WTC11 (cell line): ENCODE measurements around the gene NOD1. TPM values are rescaled to one million over a fixed set of nuclear protein-coding genes. Genes with fewer than 3 reads are reported as not detected.

Experiments used
- ATAC-seq: fragments of 200-7000 bp; cut with Tn5 transposase; 2 replicates; pipeline ENCODE4 v1.10.0; 2021; ENCODE audit warnings: mild to moderate bottlenecking, moderate library complexity
- CTCF ChIA-PET: fragments of 300-600 bp; sonication (Branson Sonifier 250); formaldehyde crosslinking; loops from one replicate; lab custom pipeline; 2021; ENCODE audit warnings: antibody characterized with exemption; lab: Charles Lee
- POLR2A ChIA-PET: fragments of 350-600 bp; sonication (Branson Sonifier 250); formaldehyde crosslinking; loops from one replicate; lab custom pipeline; 2021; ENCODE audit warnings: antibody characterized with exemption; lab: Charles Lee
- DNase-seq: peaks from one replicate; pipeline ENCODE4 v3.0.0; 2021; ENCODE audit warnings: low spot score
- H3K27ac Mint-ChIP-seq: 2 replicates; pipeline ENCODE4 v1.8.0; 2021; ENCODE audit warnings: mixed read lengths
- H3K27me3 Mint-ChIP-seq: 2 replicates; pipeline ENCODE4 v1.8.0; 2021; ENCODE audit warnings: low read depth, mild to moderate bottlenecking, moderate library complexity, mixed read lengths
- H3K36me3 Mint-ChIP-seq: 2 replicates; pipeline ENCODE4 v1.8.0; 2021; ENCODE audit warnings: mixed read lengths
- H3K4me1 Mint-ChIP-seq: 2 replicates; pipeline ENCODE4 v1.8.0; 2022; ENCODE audit warnings: mixed read lengths
- H3K4me3 Mint-ChIP-seq: 2 replicates; pipeline ENCODE4 v1.8.0; 2021; ENCODE audit warnings: mild to moderate bottlenecking, moderate library complexity, mixed read lengths
- H3K9me3 Mint-ChIP-seq: 2 replicates; pipeline ENCODE4 v1.8.0; 2021; ENCODE audit warnings: mixed read lengths
- ESRRA ChIP-seq: sonication (generic); formaldehyde crosslinking; IDR thresholded peaks from 2 replicates; pipeline ENCODE4 v1.8.1; 2022; ENCODE audit warnings: mild to moderate bottlenecking, missing genetic modification reagents, borderline replicate concordance
- FOXJ3 ChIP-seq: sonication (generic); formaldehyde crosslinking; IDR thresholded peaks from 2 replicates; pipeline ENCODE4 v1.9.0; 2021; ENCODE audit warnings: missing genetic modification reagents, mild to moderate bottlenecking, borderline replicate concordance
- NFE2L1 ChIP-seq: sonication (generic); formaldehyde crosslinking; IDR thresholded peaks from 2 replicates; pipeline ENCODE4 v1.8.1; 2023; ENCODE audit warnings: missing genetic modification reagents
- NR1H2 ChIP-seq: sonication (generic); formaldehyde crosslinking; IDR thresholded peaks from 2 replicates; pipeline ENCODE4 v1.9.0; 2021; ENCODE audit warnings: mild to moderate bottlenecking, moderate library complexity, missing genetic modification reagents
- NR3C1 ChIP-seq: sonication (generic); formaldehyde crosslinking; conservative IDR thresholded peaks from 2 replicates; pipeline ENCODE4 v1.8.1; 2023; ENCODE audit warnings: low read depth, mild to moderate bottlenecking, missing genetic modification reagents
- OVOL2 ChIP-seq: fragments of 250-450 bp; sonication (Bioruptor Pico); IDR thresholded peaks from 2 replicates; pipeline ENCODE4 v1.9.0; 2021; ENCODE audit warnings: mild to moderate bottlenecking, borderline replicate concordance
- RORB ChIP-seq: fragments of 250-450 bp; sonication (Bioruptor Pico); IDR thresholded peaks from 2 replicates; pipeline ENCODE4 v1.9.0; 2021; ENCODE audit warnings: mild to moderate bottlenecking
- SMAD4 ChIP-seq: sonication (generic); formaldehyde crosslinking; IDR thresholded peaks from 2 replicates; pipeline ENCODE4 v1.8.0; 2022; ENCODE audit warnings: mild to moderate bottlenecking, missing genetic modification reagents
- TEAD1 ChIP-seq: sonication (generic); formaldehyde crosslinking; IDR thresholded peaks from 2 replicates; pipeline ENCODE4 v1.8.0; 2022; ENCODE audit warnings: mild to moderate bottlenecking, missing genetic modification reagents
- ZNF232 ChIP-seq: sonication (generic); formaldehyde crosslinking; IDR thresholded peaks from 2 replicates; pipeline ENCODE4 v1.8.0; 2022; ENCODE audit warnings: mild to moderate bottlenecking, missing genetic modification reagents
- ZNF396 ChIP-seq: fragments of 250-450 bp; sonication (Bioruptor Pico); IDR thresholded peaks from 2 replicates; pipeline ENCODE4 v1.8.0; 2021; ENCODE audit warnings: mild to moderate bottlenecking, moderate library complexity, borderline replicate concordance
- total RNA-seq: library from RNA; stranded (reverse); gene quantifications from 3 replicates; pipeline ENCODE4 v1.2.3, GENCODE V29; 2021
- TF ChIP-seq, protein P1 (sequence below): fragments of 250-450 bp; sonication (Bioruptor Pico); IDR thresholded peaks from 2 replicates; pipeline ENCODE4 v2.1.2; 2022; ENCODE audit warnings: mild to moderate bottlenecking, moderate library complexity
- TF ChIP-seq, protein P2 (sequence below): sonication (generic); formaldehyde crosslinking; IDR thresholded peaks from 2 replicates; pipeline ENCODE4 v1.8.0; 2022; ENCODE audit warnings: mild to moderate bottlenecking, missing genetic modification reagents
- TF ChIP-seq, protein P3 (sequence below): sonication (generic); formaldehyde crosslinking; IDR thresholded peaks from 2 replicates; pipeline ENCODE4 v1.8.1; 2023; ENCODE audit warnings: mild to moderate bottlenecking, moderate library complexity, missing genetic modification reagents
- TF ChIP-seq, protein P4 (sequence below): fragments of 200-600 bp; IDR thresholded peaks from 2 replicates; pipeline ENCODE4 v1.8.0; 2022; ENCODE audit warnings: antibody characterized with exemption
- TF ChIP-seq, protein P5 (sequence below): sonication (generic); formaldehyde crosslinking; IDR thresholded peaks from 2 replicates; pipeline ENCODE4 v1.8.0; 2022; ENCODE audit warnings: mild to moderate bottlenecking, missing genetic modification reagents
- TF ChIP-seq, protein P6 (sequence below): sonication (generic); formaldehyde crosslinking; IDR thresholded peaks from 2 replicates; pipeline ENCODE4 v1.8.1; 2023; ENCODE audit warnings: mild to moderate bottlenecking, missing genetic modification reagents, borderline replicate concordance
- TF ChIP-seq, protein P7 (sequence below): fragments of 250-450 bp; sonication (Bioruptor Pico); conservative IDR thresholded peaks from 2 replicates; pipeline ENCODE4 v1.9.0; 2021; ENCODE audit warnings: mild to moderate bottlenecking
- TF ChIP-seq, protein P8 (sequence below): sonication (generic); formaldehyde crosslinking; IDR thresholded peaks from 2 replicates; pipeline ENCODE4 v1.8.0; 2022; ENCODE audit warnings: mild to moderate bottlenecking, missing genetic modification reagents
- TF ChIP-seq, protein P9 (sequence below): fragments of 250-450 bp; sonication (Bioruptor Pico); IDR thresholded peaks from 2 replicates; pipeline ENCODE4 v1.9.0; 2021; ENCODE audit warnings: moderate library complexity, mild to moderate bottlenecking, inconsistent platforms, borderline replicate concordance

NOD1 gene
- total RNA-seq, 1 experiment from 2014 or later = 6.4 TPM

DNA sequence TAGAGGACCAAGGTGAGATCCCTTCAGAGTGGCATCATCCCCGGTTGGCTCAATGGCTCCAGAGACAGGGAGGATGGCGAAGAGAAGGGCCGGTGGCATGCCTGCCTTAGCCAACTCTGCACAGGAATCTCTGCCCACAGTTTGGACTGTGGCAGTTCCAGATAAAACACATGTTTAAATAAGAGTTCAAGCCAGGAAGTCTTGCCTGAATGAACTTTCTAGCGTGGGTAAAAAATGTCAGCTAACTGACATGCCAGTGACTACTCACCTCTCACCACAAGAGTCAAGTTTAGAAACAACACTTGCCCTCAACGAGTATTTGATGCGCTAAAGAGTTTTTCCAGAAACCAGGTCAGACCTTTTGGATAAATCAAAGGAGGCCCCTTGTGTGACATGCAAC is 3.0 kb downstream of the NOD1 start:
- TF ChIP-seq, protein P1, sequence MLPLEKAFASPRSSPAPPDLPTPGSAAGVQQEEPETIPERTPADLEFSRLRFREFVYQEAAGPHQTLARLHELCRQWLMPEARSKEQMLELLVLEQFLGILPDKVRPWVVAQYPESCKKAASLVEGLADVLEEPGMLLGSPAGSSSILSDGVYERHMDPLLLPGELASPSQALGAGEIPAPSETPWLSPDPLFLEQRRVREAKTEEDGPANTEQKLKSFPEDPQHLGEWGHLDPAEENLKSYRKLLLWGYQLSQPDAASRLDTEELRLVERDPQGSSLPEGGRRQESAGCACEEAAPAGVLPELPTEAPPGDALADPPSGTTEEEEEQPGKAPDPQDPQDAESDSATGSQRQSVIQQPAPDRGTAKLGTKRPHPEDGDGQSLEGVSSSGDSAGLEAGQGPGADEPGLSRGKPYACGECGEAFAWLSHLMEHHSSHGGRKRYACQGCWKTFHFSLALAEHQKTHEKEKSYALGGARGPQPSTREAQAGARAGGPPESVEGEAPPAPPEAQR (CRISPR knock-in tag) = no peak
- TF ChIP-seq, protein P2, sequence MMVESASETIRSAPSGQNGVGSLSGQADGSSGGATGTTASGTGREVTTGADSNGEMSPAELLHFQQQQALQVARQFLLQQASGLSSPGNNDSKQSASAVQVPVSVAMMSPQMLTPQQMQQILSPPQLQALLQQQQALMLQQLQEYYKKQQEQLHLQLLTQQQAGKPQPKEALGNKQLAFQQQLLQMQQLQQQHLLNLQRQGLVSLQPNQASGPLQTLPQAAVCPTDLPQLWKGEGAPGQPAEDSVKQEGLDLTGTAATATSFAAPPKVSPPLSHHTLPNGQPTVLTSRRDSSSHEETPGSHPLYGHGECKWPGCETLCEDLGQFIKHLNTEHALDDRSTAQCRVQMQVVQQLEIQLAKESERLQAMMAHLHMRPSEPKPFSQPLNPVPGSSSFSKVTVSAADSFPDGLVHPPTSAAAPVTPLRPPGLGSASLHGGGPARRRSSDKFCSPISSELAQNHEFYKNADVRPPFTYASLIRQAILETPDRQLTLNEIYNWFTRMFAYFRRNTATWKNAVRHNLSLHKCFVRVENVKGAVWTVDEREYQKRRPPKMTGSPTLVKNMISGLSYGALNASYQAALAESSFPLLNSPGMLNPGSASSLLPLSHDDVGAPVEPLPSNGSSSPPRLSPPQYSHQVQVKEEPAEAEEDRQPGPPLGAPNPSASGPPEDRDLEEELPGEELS = no peak
- TF ChIP-seq, protein P3, sequence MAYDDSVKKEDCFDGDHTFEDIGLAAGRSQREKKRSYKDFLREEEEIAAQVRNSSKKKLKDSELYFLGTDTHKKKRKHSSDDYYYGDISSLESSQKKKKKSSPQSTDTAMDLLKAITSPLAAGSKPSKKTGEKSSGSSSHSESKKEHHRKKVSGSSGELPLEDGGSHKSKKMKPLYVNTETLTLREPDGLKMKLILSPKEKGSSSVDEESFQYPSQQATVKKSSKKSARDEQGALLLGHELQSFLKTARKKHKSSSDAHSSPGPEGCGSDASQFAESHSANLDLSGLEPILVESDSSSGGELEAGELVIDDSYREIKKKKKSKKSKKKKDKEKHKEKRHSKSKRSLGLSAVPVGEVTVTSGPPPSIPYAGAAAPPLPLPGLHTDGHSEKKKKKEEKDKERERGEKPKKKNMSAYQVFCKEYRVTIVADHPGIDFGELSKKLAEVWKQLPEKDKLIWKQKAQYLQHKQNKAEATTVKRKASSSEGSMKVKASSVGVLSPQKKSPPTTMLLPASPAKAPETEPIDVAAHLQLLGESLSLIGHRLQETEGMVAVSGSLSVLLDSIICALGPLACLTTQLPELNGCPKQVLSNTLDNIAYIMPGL = no peak
- TF ChIP-seq ZNF232 (CRISPR knock-in tag) (no peak), ESRRA (CRISPR knock-in tag) (no peak), OVOL2 (CRISPR knock-in tag) (no peak), SMAD4 (no peak), FOXJ3 (CRISPR knock-in tag) (no peak), NFE2L1 (CRISPR knock-in tag) (no peak), TEAD1 (CRISPR knock-in tag) (no peak), NR3C1 (CRISPR knock-in tag) (no peak), ZNF396 (CRISPR knock-in tag) (no peak), NR1H2 (CRISPR knock-in tag) (no peak), RORB (CRISPR knock-in tag) (no peak)
- TF ChIP-seq, protein P4, sequence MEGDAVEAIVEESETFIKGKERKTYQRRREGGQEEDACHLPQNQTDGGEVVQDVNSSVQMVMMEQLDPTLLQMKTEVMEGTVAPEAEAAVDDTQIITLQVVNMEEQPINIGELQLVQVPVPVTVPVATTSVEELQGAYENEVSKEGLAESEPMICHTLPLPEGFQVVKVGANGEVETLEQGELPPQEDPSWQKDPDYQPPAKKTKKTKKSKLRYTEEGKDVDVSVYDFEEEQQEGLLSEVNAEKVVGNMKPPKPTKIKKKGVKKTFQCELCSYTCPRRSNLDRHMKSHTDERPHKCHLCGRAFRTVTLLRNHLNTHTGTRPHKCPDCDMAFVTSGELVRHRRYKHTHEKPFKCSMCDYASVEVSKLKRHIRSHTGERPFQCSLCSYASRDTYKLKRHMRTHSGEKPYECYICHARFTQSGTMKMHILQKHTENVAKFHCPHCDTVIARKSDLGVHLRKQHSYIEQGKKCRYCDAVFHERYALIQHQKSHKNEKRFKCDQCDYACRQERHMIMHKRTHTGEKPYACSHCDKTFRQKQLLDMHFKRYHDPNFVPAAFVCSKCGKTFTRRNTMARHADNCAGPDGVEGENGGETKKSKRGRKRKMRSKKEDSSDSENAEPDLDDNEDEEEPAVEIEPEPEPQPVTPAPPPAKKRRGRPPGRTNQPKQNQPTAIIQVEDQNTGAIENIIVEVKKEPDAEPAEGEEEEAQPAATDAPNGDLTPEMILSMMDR = no peak
- TF ChIP-seq, protein P5, sequence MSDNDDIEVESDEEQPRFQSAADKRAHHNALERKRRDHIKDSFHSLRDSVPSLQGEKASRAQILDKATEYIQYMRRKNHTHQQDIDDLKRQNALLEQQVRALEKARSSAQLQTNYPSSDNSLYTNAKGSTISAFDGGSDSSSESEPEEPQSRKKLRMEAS (CRISPR knock-in tag) = no peak
- TF ChIP-seq, protein P6, sequence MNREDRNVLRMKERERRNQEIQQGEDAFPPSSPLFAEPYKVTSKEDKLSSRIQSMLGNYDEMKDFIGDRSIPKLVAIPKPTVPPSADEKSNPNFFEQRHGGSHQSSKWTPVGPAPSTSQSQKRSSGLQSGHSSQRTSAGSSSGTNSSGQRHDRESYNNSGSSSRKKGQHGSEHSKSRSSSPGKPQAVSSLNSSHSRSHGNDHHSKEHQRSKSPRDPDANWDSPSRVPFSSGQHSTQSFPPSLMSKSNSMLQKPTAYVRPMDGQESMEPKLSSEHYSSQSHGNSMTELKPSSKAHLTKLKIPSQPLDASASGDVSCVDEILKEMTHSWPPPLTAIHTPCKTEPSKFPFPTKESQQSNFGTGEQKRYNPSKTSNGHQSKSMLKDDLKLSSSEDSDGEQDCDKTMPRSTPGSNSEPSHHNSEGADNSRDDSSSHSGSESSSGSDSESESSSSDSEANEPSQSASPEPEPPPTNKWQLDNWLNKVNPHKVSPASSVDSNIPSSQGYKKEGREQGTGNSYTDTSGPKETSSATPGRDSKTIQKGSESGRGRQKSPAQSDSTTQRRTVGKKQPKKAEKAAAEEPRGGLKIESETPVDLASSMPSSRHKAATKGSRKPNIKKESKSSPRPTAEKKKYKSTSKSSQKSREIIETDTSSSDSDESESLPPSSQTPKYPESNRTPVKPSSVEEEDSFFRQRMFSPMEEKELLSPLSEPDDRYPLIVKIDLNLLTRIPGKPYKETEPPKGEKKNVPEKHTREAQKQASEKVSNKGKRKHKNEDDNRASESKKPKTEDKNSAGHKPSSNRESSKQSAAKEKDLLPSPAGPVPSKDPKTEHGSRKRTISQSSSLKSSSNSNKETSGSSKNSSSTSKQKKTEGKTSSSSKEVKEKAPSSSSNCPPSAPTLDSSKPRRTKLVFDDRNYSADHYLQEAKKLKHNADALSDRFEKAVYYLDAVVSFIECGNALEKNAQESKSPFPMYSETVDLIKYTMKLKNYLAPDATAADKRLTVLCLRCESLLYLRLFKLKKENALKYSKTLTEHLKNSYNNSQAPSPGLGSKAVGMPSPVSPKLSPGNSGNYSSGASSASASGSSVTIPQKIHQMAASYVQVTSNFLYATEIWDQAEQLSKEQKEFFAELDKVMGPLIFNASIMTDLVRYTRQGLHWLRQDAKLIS (CRISPR knock-in tag) = no peak
- TF ChIP-seq, protein P7, sequence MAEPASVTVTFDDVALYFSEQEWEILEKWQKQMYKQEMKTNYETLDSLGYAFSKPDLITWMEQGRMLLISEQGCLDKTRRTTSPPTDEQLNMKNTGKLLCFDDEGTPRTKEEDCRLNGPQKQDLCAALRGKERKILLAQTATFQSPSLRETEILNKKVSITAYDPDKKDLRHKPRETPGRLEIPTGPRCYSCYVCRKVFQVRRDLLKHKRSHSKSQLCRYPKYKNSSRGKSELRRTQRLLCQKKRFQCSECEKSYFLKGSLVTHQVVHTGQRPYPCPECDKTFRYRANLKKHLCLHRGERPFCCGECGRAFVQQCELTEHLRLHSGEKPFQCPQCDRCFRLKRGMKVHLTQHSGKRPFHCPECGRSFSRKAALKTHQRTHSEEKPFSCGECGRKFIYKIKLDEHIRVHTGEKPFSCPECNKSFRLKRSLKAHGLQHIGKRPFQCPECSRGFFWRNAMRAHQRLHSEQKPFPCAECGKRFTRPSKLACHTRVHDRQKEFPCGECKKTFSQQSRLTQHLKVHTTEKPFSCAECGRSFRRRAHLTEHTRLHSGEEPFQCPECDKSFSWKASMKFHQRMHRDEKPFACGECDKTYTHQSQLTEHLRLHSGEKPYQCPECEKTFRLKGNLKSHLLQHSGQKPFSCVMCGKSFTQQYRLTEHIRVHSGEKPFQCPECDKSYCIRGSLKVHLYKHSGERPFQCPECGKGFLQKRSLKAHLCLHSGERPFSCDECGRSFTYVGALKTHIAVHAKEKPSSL (CRISPR knock-in tag) = no peak
- TF ChIP-seq, protein P8, sequence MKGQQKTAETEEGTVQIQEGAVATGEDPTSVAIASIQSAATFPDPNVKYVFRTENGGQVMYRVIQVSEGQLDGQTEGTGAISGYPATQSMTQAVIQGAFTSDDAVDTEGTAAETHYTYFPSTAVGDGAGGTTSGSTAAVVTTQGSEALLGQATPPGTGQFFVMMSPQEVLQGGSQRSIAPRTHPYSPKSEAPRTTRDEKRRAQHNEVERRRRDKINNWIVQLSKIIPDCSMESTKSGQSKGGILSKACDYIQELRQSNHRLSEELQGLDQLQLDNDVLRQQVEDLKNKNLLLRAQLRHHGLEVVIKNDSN (CRISPR knock-in tag) = no peak
- TF ChIP-seq, protein P9, sequence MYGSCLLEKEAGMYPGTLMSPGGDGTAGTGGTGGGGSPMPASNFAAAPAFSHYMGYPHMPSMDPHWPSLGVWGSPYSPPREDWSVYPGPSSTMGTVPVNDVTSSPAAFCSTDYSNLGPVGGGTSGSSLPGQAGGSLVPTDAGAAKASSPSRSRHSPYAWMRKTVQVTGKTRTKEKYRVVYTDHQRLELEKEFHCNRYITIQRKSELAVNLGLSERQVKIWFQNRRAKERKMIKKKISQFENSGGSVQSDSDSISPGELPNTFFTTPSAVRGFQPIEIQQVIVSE (CRISPR knock-in tag) = no peak
- no peaks in the 10 kb centered on the region for H3K36me3 Mint-ChIP-seq
- ATAC-seq = no peak
- peaks cover 12% of the 10 kb centered on the region for H3K27me3 Mint-ChIP-seq
- ChIA-PET POLR2A (no interaction called here), CTCF (no interaction called here)
- H3K27ac Mint-ChIP-seq = no peak overlapping the region
- no peak overlapping the region for H3K4me3 Mint-ChIP-seq
- DNase-seq = no peak
- peaks cover 15% of the 10 kb centered on the region for H3K4me1 Mint-ChIP-seq
- no peaks in the 10 kb centered on the region for H3K9me3 Mint-ChIP-seq
